Endothelial cell of umbilical vein (primary cell): Measurements from ENCODE around the gene KCTD18. TPM values are rescaled to one million over a fixed set of nuclear protein-coding genes. Genes with fewer than 3 reads are reported as not detected.

Experiments
- BruUV-seq: library from RNA; stranded (reverse); fragments of 400-500 nt; replicated peaks from 2 replicates; lab custom pipeline; 2021; lab: Mats Ljungman, UMichigan
- CTCF ChIA-PET: fragments of 300-600, 350-600 bp; sonication (Branson Sonifier 250); formaldehyde crosslinking; loops from one replicate; lab custom pipeline; 2021; ENCODE audit warnings: antibody characterized with exemption, inconsistent platforms; lab: Charles Lee
- POLR2A ChIA-PET: fragments of 300-600, 350-600 bp; sonication (Branson Sonifier 250); formaldehyde crosslinking; loops from one replicate; lab custom pipeline; 2021; ENCODE audit warnings: antibody characterized with exemption, inconsistent platforms; lab: Charles Lee
- DNase-seq: peaks from one replicate; pipeline ENCODE4 v3.0.0-alpha.2; 2011; ENCODE audit warnings: low read depth, low spot score
- FAIRE-seq: peaks from 2 replicates; lab custom pipeline; 2011; peaks lifted over from hg19 to GRCh38; lab: Jason Lieb, UNC
- H2AFZ ChIP-seq: 2 replicates; pipeline ENCODE4 v1.6.0; 2012; ENCODE audit warnings: low read depth, low read length, control low read depth, inconsistent platforms
- H3K27ac ChIP-seq: 2 replicates; pipeline ENCODE4 v1.5.1; 2011; ENCODE audit warnings: low read depth, mild to moderate bottlenecking, control low read depth, low read length, moderate library complexity; ENCODE audit not compliant: insufficient read depth
- H3K27me3 ChIP-seq, 2 experiments: 2 replicates each; pipeline versions ENCODE4 v1.6.0 to v1.6.1; 2011; ENCODE audit warnings: low read length in 2 of 2, mixed read lengths in 1 of 2; ENCODE audit not compliant: control insufficient read depth in 2 of 2, insufficient read depth in 2 of 2
- H3K36me3 ChIP-seq, 2 experiments: 2 replicates in 1 of 2; 3 replicates in 1 of 2; pipeline ENCODE4 v1.5.1; 2011; ENCODE audit warnings: low read length in 2 of 2, mild to moderate bottlenecking in 1 of 2, moderate library complexity in 1 of 2; ENCODE audit not compliant: control insufficient read depth in 2 of 2, insufficient read depth in 2 of 2; ENCODE audit errors: extremely low read depth in 1 of 2
- H3K4me1 ChIP-seq: 3 replicates; pipeline ENCODE4 v1.5.1; 2011; ENCODE audit warnings: mild to moderate bottlenecking, low read length; ENCODE audit not compliant: control insufficient read depth, insufficient read depth; ENCODE audit errors: extremely low read depth
- H3K4me2 ChIP-seq: 2 replicates; pipeline ENCODE4 v1.6.1; 2011; ENCODE audit warnings: low read length, control low read depth, mixed read lengths; ENCODE audit not compliant: insufficient read depth
- H3K4me3 ChIP-seq, 3 experiments: fragments of 200-600 bp in 1 of 3; sonication (generic), shearing (Covaris generic) in 1 of 3; replicated peaks in 1 of 3; 2 replicates each; pipeline ENCODE4 v1.5.1; 2011 to 2016; ENCODE audit warnings: control low read depth in 3 of 3, low read length in 3 of 3, mild to moderate bottlenecking in 2 of 3, inconsistent platforms in 1 of 3, low read depth in 1 of 3, moderate library complexity in 1 of 3; ENCODE audit not compliant: insufficient read depth in 1 of 3
- H3K79me2 ChIP-seq: 2 replicates; pipeline ENCODE4 v1.6.0; 2012; ENCODE audit warnings: low read length, inconsistent platforms; ENCODE audit not compliant: control insufficient read depth, insufficient read depth
- H3K9ac ChIP-seq: replicated peaks from 2 replicates; pipeline ENCODE3; 2011; ENCODE audit warnings: low read length, control low read depth; ENCODE audit not compliant: insufficient read depth; ENCODE audit errors: extremely low read depth
- H3K9me1 ChIP-seq: replicated peaks from 3 replicates; pipeline ENCODE4 v1.6.0; 2011; ENCODE audit warnings: mild to moderate bottlenecking, low read length; ENCODE audit not compliant: control insufficient read depth, insufficient read depth; ENCODE audit errors: extremely low read depth
- H3K9me3 ChIP-seq: replicated peaks from 2 replicates; pipeline ENCODE4 v1.5.1; 2012; ENCODE audit warnings: low read length, inconsistent platforms; ENCODE audit not compliant: control insufficient read depth, insufficient read depth
- H4K20me1 ChIP-seq: replicated peaks from 2 replicates; pipeline ENCODE3; 2011; ENCODE audit warnings: mild to moderate bottlenecking, low read length; ENCODE audit not compliant: control insufficient read depth, insufficient read depth; ENCODE audit errors: extremely low read depth
- CTCF ChIP-seq, 2 donors: IDR thresholded peaks; 1 replicate in 1 of 2; 2 replicates in 1 of 2; pipeline ENCODE4 v1.5.1; 2011; ENCODE audit warnings: low read length in 2 of 2, mild to moderate bottlenecking in 2 of 2, moderate library complexity in 2 of 2, control low read depth in 1 of 2, inconsistent platforms in 1 of 2, low read depth in 1 of 2; ENCODE audit not compliant: insufficient read depth in 1 of 2; ENCODE audit errors: extremely low read depth in 1 of 2
- EZH2 ChIP-seq: IDR thresholded peaks from 2 replicates; pipeline ENCODE4 v1.6.1; 2012; ENCODE audit warnings: borderline replicate concordance, low read depth, mild to moderate bottlenecking, moderate library complexity, low read length, inconsistent platforms; ENCODE audit not compliant: severe bottlenecking
- FOS ChIP-seq: IDR thresholded peaks from 2 replicates; pipeline ENCODE4 v1.6.1; 2011; ENCODE audit warnings: mild to moderate bottlenecking, low read length, moderate library complexity, borderline replicate concordance; ENCODE audit not compliant: insufficient read depth
- GATA2 ChIP-seq: IDR thresholded peaks from 2 replicates; pipeline ENCODE4 v1.7.0; 2011; ENCODE audit warnings: low read depth, mild to moderate bottlenecking, moderate library complexity, mixed read lengths, low read length; ENCODE audit not compliant: insufficient read length, insufficient read depth
- JUN ChIP-seq: IDR thresholded peaks from 2 replicates; pipeline ENCODE4 v1.6.1; 2011; ENCODE audit warnings: borderline replicate concordance, low read depth; ENCODE audit not compliant: insufficient read length, insufficient read depth
- MAX ChIP-seq: IDR thresholded peaks from 2 replicates; pipeline ENCODE4 v1.6.1; 2011; ENCODE audit not compliant: insufficient read depth, insufficient read length
- MYC ChIP-seq: IDR thresholded peaks from one replicate; pipeline ENCODE4 v1.6.1; 2011; ENCODE audit warnings: mild to moderate bottlenecking, low read depth, low read length
- POLR2A ChIP-seq: IDR thresholded peaks from 2 replicates; pipeline ENCODE4 v1.6.1; 2012; ENCODE audit warnings: low read depth, mild to moderate bottlenecking, control low read depth, low read length
- POLR2AphosphoS5 ChIP-seq: IDR thresholded peaks from 2 replicates; pipeline ENCODE4 v1.6.1; 2012; ENCODE audit warnings: low read depth, mild to moderate bottlenecking, control low read depth, low read length, moderate library complexity; ENCODE audit not compliant: insufficient read depth
- dilution Hi-C: fragments of 300-500 bp; cut with MboI; formaldehyde crosslinking; loops from one replicate; pipeline ENCODE4 v1.15.0; 2019; ENCODE audit warnings: low sequenced_read_pairs; ENCODE audit not compliant: extremely low pct_ligation_motif_present
- intact Hi-C: fragments of 100-400 bp; cut with micrococcal nuclease; formaldehyde crosslinking; loops from one replicate; pipeline ENCODE4 v1.10.0; 2022
- polyA plus RNA-seq, 4 experiments: library from polyadenylated mRNA; depleted of rRNA in 3 of 4; stranded (reverse) in 3 of 4; unstranded in 1 of 4; fragments of >200 nt; gene quantifications; 2 replicates each; pipeline versions ENCODE4 v1.2.1 to v1.2.3, GENCODE V29; 2011 to 2012; ENCODE audit warnings: missing spikeins in 1 of 4
- total RNA-seq: library from RNA; stranded (reverse); gene quantifications from 2 replicates; pipeline ENCODE4 v1.2.3, GENCODE V29; 2021

Gene KCTD18
- total and polyA plus RNA-seq, 2 donors (not counting 3 experiments of a cell fraction or from before 2014, with no cell fraction given), result 2.6 to 6.6 TPM

- no peaks in the 10 kb centered on the region for H4K20me1 ChIP-seq
- no peak overlapping the region for H2AFZ ChIP-seq
- ChIA-PET POLR2A (no interaction called here), CTCF (interaction anchor here (1.1 kb wide), 1 partner anchor 87 kb away, joined by 3 read pairs; no protein-coding TSS in a partner anchor)
- no peaks in the 10 kb centered on the region for H3K9me1 ChIP-seq
- no peak overlapping the region for H3K27ac ChIP-seq
- dilution Hi-C loops, result no loop called here
- no peaks in the 10 kb centered on the region for H3K27me3 ChIP-seq
- intact Hi-C loops, result no loop called here
- H3K36me3 ChIP-seq, result no peaks in the 10 kb centered on the region
- TF ChIP-seq FOS (no peak), MYC (no peak), POLR2AphosphoS5 (no peak), CTCF (IDR thresholded peaks at IDR 0.05; ENCODE audit: extremely low read depth in 1 of 2, insufficient read depth in 1 of 2, low read depth in 1 of 2, low read length in 2 of 2) (no peak), MAX (no peak), EZH2 (no peak), POLR2A (no peak), JUN (no peak), GATA2 (no peak)
- no peaks in the 10 kb centered on the region for H3K9me3 ChIP-seq
- no peak for DNase-seq
- BruUV-seq, result no TSS peak
- no peak overlapping the region for H3K4me3 ChIP-seq
- FAIRE-seq, result no peak
- peaks cover 2% of the 10 kb centered on the region for H3K4me1 ChIP-seq
- H3K4me2 ChIP-seq, result no peak overlapping the region
- H3K9ac ChIP-seq, result no peak overlapping the region
- H3K79me2 ChIP-seq, result no peaks in the 10 kb centered on the region
Observed at GRCh38 chr2:200450288-200450687, 59.6 kb downstream of the KCTD18 start.
